WTC11 (cell line): Measurements from ENCODE around the gene SGPL1. TPM values are rescaled to one million over a fixed set of nuclear protein-coding genes. Genes with fewer than 3 reads are reported as not detected.

ENCODE experiments used
- ATAC-seq: fragments of 200-7000 bp; cut with Tn5 transposase; 2 replicates; pipeline ENCODE4 v1.10.0; 2021; ENCODE audit warnings: mild to moderate bottlenecking, moderate library complexity
- CTCF ChIA-PET: fragments of 300-600 bp; sonication (Branson Sonifier 250); formaldehyde crosslinking; loops from one replicate; lab custom pipeline; 2021; ENCODE audit warnings: antibody characterized with exemption; lab: Charles Lee
- POLR2A ChIA-PET: fragments of 350-600 bp; sonication (Branson Sonifier 250); formaldehyde crosslinking; loops from one replicate; lab custom pipeline; 2021; ENCODE audit warnings: antibody characterized with exemption; lab: Charles Lee
- DNase-seq: peaks from one replicate; pipeline ENCODE4 v3.0.0; 2021; ENCODE audit warnings: low spot score
- H3K27ac Mint-ChIP-seq: 2 replicates; pipeline ENCODE4 v1.8.0; 2021; ENCODE audit warnings: mixed read lengths
- H3K27me3 Mint-ChIP-seq: 2 replicates; pipeline ENCODE4 v1.8.0; 2021; ENCODE audit warnings: low read depth, mild to moderate bottlenecking, moderate library complexity, mixed read lengths
- H3K36me3 Mint-ChIP-seq: 2 replicates; pipeline ENCODE4 v1.8.0; 2021; ENCODE audit warnings: mixed read lengths
- H3K4me1 Mint-ChIP-seq: 2 replicates; pipeline ENCODE4 v1.8.0; 2022; ENCODE audit warnings: mixed read lengths
- H3K4me3 Mint-ChIP-seq: 2 replicates; pipeline ENCODE4 v1.8.0; 2021; ENCODE audit warnings: mild to moderate bottlenecking, moderate library complexity, mixed read lengths
- H3K9me3 Mint-ChIP-seq: 2 replicates; pipeline ENCODE4 v1.8.0; 2021; ENCODE audit warnings: mixed read lengths
- ELF4 ChIP-seq: sonication (generic); formaldehyde crosslinking; IDR thresholded peaks from 2 replicates; pipeline ENCODE4 v1.8.1; 2022; ENCODE audit warnings: low read depth, mild to moderate bottlenecking, moderate library complexity, missing genetic modification reagents
- EMX1 ChIP-seq: fragments of 250-450 bp; sonication (Bioruptor Pico); IDR thresholded peaks from 2 replicates; pipeline ENCODE4 v1.8.0; 2021; ENCODE audit warnings: mild to moderate bottlenecking
- ETV6 ChIP-seq: sonication (generic); formaldehyde crosslinking; IDR thresholded peaks from 2 replicates; pipeline ENCODE4 v1.8.1; 2022; ENCODE audit warnings: mild to moderate bottlenecking, missing genetic modification reagents
- FOXJ3 ChIP-seq: sonication (generic); formaldehyde crosslinking; IDR thresholded peaks from 2 replicates; pipeline ENCODE4 v1.9.0; 2021; ENCODE audit warnings: missing genetic modification reagents, mild to moderate bottlenecking, borderline replicate concordance
- KAT7 ChIP-seq: sonication (generic); formaldehyde crosslinking; IDR thresholded peaks from 2 replicates; pipeline ENCODE4 v1.8.1; 2023; ENCODE audit warnings: missing genetic modification reagents, mild to moderate bottlenecking, borderline replicate concordance
- MYBL2 ChIP-seq: sonication (generic); formaldehyde crosslinking; IDR thresholded peaks from 2 replicates; pipeline ENCODE4 v1.8.1; 2023; ENCODE audit warnings: mild to moderate bottlenecking, moderate library complexity, missing genetic modification reagents
- NFE2L1 ChIP-seq: sonication (generic); formaldehyde crosslinking; IDR thresholded peaks from 2 replicates; pipeline ENCODE4 v1.8.1; 2023; ENCODE audit warnings: missing genetic modification reagents
- NR1H2 ChIP-seq: sonication (generic); formaldehyde crosslinking; IDR thresholded peaks from 2 replicates; pipeline ENCODE4 v1.9.0; 2021; ENCODE audit warnings: mild to moderate bottlenecking, moderate library complexity, missing genetic modification reagents
- RORB ChIP-seq: fragments of 250-450 bp; sonication (Bioruptor Pico); IDR thresholded peaks from 2 replicates; pipeline ENCODE4 v1.9.0; 2021; ENCODE audit warnings: mild to moderate bottlenecking
- SOX15 ChIP-seq: fragments of 250-450 bp; sonication (Bioruptor Pico); IDR thresholded peaks from 2 replicates; pipeline ENCODE4 v1.9.0; 2021; ENCODE audit warnings: mild to moderate bottlenecking
- ZNF138 ChIP-seq: sonication (generic); formaldehyde crosslinking; conservative IDR thresholded peaks from 2 replicates; pipeline ENCODE4 v1.8.1; 2022; ENCODE audit warnings: mild to moderate bottlenecking, moderate library complexity, missing genetic modification reagents
- ZNF232 ChIP-seq: sonication (generic); formaldehyde crosslinking; IDR thresholded peaks from 2 replicates; pipeline ENCODE4 v1.8.0; 2022; ENCODE audit warnings: mild to moderate bottlenecking, missing genetic modification reagents
- ZNF317 ChIP-seq: sonication (generic); formaldehyde crosslinking; IDR thresholded peaks from 2 replicates; pipeline ENCODE4 v1.8.1; 2023; ENCODE audit warnings: low read depth, mild to moderate bottlenecking, moderate library complexity, missing genetic modification reagents, borderline replicate concordance
- ZNF671 ChIP-seq: fragments of 250-450 bp; sonication (Bioruptor Pico); IDR thresholded peaks from 2 replicates; pipeline ENCODE4 v1.8.0; 2021; ENCODE audit warnings: mild to moderate bottlenecking
- total RNA-seq: library from RNA; stranded (reverse); gene quantifications from 3 replicates; pipeline ENCODE4 v1.2.3, GENCODE V29; 2021
- TF ChIP-seq, protein P1 (sequence below): sonication (generic); formaldehyde crosslinking; IDR thresholded peaks from 2 replicates; pipeline ENCODE4 v1.8.1; 2022; ENCODE audit warnings: mild to moderate bottlenecking, moderate library complexity, missing genetic modification reagents
- TF ChIP-seq, protein P2 (sequence below): sonication (generic); formaldehyde crosslinking; IDR thresholded peaks from 2 replicates; pipeline ENCODE4 v1.8.0; 2022; ENCODE audit warnings: mild to moderate bottlenecking, missing genetic modification reagents
- TF ChIP-seq, protein P3 (sequence below): sonication (generic); formaldehyde crosslinking; IDR thresholded peaks from 2 replicates; pipeline ENCODE4 v1.8.0; 2022; ENCODE audit warnings: mild to moderate bottlenecking, missing genetic modification reagents
- TF ChIP-seq, protein P4 (sequence below): sonication (generic); formaldehyde crosslinking; IDR thresholded peaks from 2 replicates; pipeline ENCODE4 v1.8.0; 2022; ENCODE audit warnings: mild to moderate bottlenecking, missing genetic modification reagents
- TF ChIP-seq, protein P5 (sequence below): sonication (generic); formaldehyde crosslinking; IDR thresholded peaks from 2 replicates; pipeline ENCODE4 v1.8.1; 2023; ENCODE audit warnings: mild to moderate bottlenecking, missing genetic modification reagents, moderate library complexity
- TF ChIP-seq, protein P6 (sequence below): sonication (generic); formaldehyde crosslinking; IDR thresholded peaks from 2 replicates; pipeline ENCODE4 v1.8.0; 2023; ENCODE audit warnings: missing genetic modification reagents, mild to moderate bottlenecking, borderline replicate concordance

SGPL1 gene
- total RNA-seq, 1 experiment from 2014 or later = 44.6 TPM

DNA sequence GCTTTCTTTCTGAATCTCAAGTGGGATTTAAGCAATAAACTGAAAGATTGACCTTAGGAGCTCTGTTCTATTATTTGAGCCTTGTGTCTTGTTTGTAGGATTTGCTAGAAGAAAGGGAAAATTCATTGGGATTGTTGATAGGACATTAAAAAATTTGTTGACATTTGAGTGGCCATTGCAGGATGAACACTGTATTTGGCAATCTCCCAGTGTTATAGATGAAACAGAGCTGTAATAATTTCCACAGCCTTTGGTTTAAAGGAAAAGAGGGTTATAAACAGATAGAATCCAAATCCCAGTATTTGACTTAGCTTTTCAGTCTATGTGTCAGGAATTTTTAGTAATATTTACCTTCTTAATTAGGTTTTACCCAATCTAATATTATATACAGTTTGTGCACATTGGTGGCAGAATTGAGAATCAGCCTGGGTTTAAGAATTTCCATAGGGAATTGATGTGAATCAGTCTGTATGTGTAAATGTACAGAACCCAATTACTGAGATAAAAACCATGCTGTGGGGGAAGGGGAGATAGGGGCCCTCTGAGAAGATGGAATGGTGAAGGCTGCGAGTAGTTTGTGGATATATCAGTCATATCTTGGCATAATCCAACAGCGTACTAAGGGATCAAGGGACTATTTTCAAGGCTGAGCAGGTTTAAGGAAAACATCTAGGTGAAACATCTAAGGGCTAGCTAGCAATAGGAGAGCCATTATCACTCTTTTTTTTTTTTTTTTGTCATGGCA is 6.5 kb downstream of the SGPL1 start:
- Mint-ChIP-seq H3K4me1 (peaks cover 9% of the 10 kb centered on the region), H3K36me3 (peaks cover 26% of the 10 kb centered on the region), H3K27me3 (no peaks in the 10 kb centered on the region), H3K27ac (no peak overlapping the region), H3K9me3 (no peaks in the 10 kb centered on the region), H3K4me3 (no peak overlapping the region)
- CTCF ChIA-PET = no interaction called here
- ATAC-seq = no peak
- DNase-seq = no peak
- TF ChIP-seq ETV6 (CRISPR knock-in tag) = no peak
- no peak for TF ChIP-seq ZNF317 (CRISPR knock-in tag)
- no peak for TF ChIP-seq ZNF671 (CRISPR knock-in tag)
- TF ChIP-seq, protein P1, sequence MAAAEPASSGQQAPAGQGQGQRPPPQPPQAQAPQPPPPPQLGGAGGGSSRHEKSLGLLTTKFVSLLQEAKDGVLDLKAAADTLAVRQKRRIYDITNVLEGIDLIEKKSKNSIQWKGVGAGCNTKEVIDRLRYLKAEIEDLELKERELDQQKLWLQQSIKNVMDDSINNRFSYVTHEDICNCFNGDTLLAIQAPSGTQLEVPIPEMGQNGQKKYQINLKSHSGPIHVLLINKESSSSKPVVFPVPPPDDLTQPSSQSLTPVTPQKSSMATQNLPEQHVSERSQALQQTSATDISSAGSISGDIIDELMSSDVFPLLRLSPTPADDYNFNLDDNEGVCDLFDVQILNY (CRISPR knock-in tag) = no peak
- TF ChIP-seq NFE2L1 (CRISPR knock-in tag) = no peak
- TF ChIP-seq ZNF232 (CRISPR knock-in tag) = no peak
- no peak for TF ChIP-seq SOX15 (CRISPR knock-in tag)
- no peak for TF ChIP-seq EMX1 (CRISPR knock-in tag)
- TF ChIP-seq FOXJ3 = no peak
- POLR2A ChIA-PET = no interaction called here

DNA sequence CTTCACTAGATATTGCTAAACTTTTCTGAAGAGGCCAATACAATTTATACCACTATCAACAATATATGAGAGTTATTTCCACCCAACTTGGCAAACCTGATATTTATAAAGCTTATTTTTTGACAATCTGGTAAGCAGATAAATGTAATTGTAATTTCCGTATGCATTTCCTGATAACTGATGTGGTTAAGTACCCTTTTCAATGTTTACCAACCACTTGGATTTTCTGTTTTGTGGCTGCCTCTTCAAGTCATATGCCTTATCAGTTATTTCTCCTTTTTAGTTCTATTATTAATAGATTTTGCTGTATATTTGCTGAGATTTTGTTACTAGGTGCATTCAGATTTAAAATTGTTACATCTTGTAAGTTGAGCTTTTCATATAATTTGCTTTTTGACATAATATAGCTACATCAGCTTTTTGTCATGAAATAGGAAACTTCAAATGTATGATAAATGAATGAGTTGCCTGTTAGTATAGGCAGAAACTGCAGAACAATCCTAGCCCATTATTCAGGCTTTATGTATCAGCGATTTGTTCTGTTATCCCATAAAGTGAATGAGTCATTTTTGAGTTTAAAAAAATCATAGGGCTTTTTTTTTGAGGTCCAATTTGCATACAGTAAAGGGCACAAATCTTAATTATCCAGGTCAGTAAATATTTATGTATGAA is 11.5 kb downstream of the SGPL1 start:
- peaks cover 18% of the 10 kb centered on the region for H3K36me3 Mint-ChIP-seq
- POLR2A ChIA-PET = no interaction called here
- H3K4me3 Mint-ChIP-seq = no peak overlapping the region
- DNase-seq = no peak
- H3K4me1 Mint-ChIP-seq = 0 out of 2 replicates have a peak, but pooled peaks cover 4% of the 10 kb centered on the region
- H3K27me3 Mint-ChIP-seq = no peaks in the 10 kb centered on the region
- CTCF ChIA-PET = no interaction called here
- no peaks in the 10 kb centered on the region for H3K9me3 Mint-ChIP-seq
- TF ChIP-seq, protein P2, sequence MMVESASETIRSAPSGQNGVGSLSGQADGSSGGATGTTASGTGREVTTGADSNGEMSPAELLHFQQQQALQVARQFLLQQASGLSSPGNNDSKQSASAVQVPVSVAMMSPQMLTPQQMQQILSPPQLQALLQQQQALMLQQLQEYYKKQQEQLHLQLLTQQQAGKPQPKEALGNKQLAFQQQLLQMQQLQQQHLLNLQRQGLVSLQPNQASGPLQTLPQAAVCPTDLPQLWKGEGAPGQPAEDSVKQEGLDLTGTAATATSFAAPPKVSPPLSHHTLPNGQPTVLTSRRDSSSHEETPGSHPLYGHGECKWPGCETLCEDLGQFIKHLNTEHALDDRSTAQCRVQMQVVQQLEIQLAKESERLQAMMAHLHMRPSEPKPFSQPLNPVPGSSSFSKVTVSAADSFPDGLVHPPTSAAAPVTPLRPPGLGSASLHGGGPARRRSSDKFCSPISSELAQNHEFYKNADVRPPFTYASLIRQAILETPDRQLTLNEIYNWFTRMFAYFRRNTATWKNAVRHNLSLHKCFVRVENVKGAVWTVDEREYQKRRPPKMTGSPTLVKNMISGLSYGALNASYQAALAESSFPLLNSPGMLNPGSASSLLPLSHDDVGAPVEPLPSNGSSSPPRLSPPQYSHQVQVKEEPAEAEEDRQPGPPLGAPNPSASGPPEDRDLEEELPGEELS = no peak
- TF ChIP-seq, protein P3, sequence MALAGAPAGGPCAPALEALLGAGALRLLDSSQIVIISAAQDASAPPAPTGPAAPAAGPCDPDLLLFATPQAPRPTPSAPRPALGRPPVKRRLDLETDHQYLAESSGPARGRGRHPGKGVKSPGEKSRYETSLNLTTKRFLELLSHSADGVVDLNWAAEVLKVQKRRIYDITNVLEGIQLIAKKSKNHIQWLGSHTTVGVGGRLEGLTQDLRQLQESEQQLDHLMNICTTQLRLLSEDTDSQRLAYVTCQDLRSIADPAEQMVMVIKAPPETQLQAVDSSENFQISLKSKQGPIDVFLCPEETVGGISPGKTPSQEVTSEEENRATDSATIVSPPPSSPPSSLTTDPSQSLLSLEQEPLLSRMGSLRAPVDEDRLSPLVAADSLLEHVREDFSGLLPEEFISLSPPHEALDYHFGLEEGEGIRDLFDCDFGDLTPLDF (CRISPR knock-in tag) = no peak
- TF ChIP-seq NR1H2 = no peak
- no peak for TF ChIP-seq MYBL2
- no peak for TF ChIP-seq SOX15 (CRISPR knock-in tag)
- TF ChIP-seq ZNF138 (CRISPR knock-in tag) = no peak
- TF ChIP-seq, protein P4, sequence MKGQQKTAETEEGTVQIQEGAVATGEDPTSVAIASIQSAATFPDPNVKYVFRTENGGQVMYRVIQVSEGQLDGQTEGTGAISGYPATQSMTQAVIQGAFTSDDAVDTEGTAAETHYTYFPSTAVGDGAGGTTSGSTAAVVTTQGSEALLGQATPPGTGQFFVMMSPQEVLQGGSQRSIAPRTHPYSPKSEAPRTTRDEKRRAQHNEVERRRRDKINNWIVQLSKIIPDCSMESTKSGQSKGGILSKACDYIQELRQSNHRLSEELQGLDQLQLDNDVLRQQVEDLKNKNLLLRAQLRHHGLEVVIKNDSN = no peak
- no peak overlapping the region for H3K27ac Mint-ChIP-seq
- no peak for ATAC-seq

DNA sequence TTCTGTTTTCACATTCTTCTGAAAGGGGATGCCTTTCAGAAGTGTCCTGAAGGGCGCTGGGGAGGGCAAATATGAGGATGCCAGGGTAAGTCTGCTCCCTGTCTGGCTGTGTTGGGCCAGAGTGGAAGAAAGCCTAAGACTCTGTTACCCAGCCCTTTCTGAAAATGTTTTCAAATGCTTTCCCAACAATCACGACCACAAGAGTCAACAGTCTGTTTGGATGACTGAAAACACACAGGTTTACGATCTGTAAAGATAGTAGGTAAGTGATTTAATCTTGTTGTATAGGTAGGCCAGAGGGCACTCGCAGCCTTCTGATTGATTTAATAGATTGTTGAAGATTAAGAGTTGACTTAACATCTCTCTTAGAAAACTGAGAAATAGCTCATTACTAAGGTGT is 13.2 kb downstream of the SGPL1 start:
- Mint-ChIP-seq H3K27ac (no peak overlapping the region), H3K9me3 (no peaks in the 10 kb centered on the region), H3K4me1 (0 out of 2 replicates have a peak, but pooled peaks cover 4% of the 10 kb centered on the region), H3K4me3 (no peak overlapping the region), H3K27me3 (no peaks in the 10 kb centered on the region), H3K36me3 (peaks cover 17% of the 10 kb centered on the region)
- ATAC-seq (no peak), DNase-seq (no peak)
- ChIA-PET CTCF (no interaction called here), POLR2A (no interaction called here)
- TF ChIP-seq, protein P5, sequence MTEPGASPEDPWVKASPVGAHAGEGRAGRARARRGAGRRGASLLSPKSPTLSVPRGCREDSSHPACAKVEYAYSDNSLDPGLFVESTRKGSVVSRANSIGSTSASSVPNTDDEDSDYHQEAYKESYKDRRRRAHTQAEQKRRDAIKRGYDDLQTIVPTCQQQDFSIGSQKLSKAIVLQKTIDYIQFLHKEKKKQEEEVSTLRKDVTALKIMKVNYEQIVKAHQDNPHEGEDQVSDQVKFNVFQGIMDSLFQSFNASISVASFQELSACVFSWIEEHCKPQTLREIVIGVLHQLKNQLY (CRISPR knock-in tag) = no peak
- TF ChIP-seq KAT7 (CRISPR knock-in tag) (no peak), RORB (CRISPR knock-in tag) (no peak), ELF4 (CRISPR knock-in tag) (no peak)
- TF ChIP-seq, protein P2 = no peak
- TF ChIP-seq, protein P6, sequence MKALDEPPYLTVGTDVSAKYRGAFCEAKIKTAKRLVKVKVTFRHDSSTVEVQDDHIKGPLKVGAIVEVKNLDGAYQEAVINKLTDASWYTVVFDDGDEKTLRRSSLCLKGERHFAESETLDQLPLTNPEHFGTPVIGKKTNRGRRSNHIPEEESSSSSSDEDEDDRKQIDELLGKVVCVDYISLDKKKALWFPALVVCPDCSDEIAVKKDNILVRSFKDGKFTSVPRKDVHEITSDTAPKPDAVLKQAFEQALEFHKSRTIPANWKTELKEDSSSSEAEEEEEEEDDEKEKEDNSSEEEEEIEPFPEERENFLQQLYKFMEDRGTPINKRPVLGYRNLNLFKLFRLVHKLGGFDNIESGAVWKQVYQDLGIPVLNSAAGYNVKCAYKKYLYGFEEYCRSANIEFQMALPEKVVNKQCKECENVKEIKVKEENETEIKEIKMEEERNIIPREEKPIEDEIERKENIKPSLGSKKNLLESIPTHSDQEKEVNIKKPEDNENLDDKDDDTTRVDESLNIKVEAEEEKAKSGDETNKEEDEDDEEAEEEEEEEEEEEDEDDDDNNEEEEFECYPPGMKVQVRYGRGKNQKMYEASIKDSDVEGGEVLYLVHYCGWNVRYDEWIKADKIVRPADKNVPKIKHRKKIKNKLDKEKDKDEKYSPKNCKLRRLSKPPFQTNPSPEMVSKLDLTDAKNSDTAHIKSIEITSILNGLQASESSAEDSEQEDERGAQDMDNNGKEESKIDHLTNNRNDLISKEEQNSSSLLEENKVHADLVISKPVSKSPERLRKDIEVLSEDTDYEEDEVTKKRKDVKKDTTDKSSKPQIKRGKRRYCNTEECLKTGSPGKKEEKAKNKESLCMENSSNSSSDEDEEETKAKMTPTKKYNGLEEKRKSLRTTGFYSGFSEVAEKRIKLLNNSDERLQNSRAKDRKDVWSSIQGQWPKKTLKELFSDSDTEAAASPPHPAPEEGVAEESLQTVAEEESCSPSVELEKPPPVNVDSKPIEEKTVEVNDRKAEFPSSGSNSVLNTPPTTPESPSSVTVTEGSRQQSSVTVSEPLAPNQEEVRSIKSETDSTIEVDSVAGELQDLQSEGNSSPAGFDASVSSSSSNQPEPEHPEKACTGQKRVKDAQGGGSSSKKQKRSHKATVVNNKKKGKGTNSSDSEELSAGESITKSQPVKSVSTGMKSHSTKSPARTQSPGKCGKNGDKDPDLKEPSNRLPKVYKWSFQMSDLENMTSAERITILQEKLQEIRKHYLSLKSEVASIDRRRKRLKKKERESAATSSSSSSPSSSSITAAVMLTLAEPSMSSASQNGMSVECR (CRISPR knock-in tag) = no peak
